ENCODE data around the gene TRPC4. TPM values are rescaled to one million over a fixed set of nuclear protein-coding genes. Genes with fewer than 3 reads are reported as not detected.

TRPC4 gene
- total and polyA plus RNA-seq, 12 donors: 0.24 to 22.5 (median 0.78) TPM

- Histone ChIP-seq H3K27ac (no peak overlapping the region), H3K9me3 (replicated peaks in 1 of 3) (no peaks in the 10 kb centered on the region), H3K4me3 (no peak overlapping the region), H3K36me3 (replicated peaks in 1 of 2) (no peaks in the 10 kb centered on the region), H3K27me3 (no peaks in the 10 kb centered on the region), H3K4me1 (replicated peaks in 1 of 2) (no peaks in the 10 kb centered on the region)
- intact Hi-C loops (cut with DNase I): no loop called here
- DNase-seq: no peak
- TF ChIP-seq POLR2A (IDR thresholded peaks at IDR 0.05): no peak
- TF ChIP-seq, protein P1, sequence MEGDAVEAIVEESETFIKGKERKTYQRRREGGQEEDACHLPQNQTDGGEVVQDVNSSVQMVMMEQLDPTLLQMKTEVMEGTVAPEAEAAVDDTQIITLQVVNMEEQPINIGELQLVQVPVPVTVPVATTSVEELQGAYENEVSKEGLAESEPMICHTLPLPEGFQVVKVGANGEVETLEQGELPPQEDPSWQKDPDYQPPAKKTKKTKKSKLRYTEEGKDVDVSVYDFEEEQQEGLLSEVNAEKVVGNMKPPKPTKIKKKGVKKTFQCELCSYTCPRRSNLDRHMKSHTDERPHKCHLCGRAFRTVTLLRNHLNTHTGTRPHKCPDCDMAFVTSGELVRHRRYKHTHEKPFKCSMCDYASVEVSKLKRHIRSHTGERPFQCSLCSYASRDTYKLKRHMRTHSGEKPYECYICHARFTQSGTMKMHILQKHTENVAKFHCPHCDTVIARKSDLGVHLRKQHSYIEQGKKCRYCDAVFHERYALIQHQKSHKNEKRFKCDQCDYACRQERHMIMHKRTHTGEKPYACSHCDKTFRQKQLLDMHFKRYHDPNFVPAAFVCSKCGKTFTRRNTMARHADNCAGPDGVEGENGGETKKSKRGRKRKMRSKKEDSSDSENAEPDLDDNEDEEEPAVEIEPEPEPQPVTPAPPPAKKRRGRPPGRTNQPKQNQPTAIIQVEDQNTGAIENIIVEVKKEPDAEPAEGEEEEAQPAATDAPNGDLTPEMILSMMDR (IDR thresholded peaks at IDR 0.05): no peak
These were observed 221.0 kb downstream of the TRPC4 start for GRCh38 chr13:37648609-37649008.

GRCh38 chr13:37647031-37647650 is 222.4 kb downstream of the TRPC4 start:
- H3K9me3 ChIP-seq (replicated peaks in 1 of 3): no peaks in the 10 kb centered on the region
- no peak for TF ChIP-seq POLR2A (IDR thresholded peaks at IDR 0.05)
- TF ChIP-seq, protein P1 (IDR thresholded peaks at IDR 0.05): no peak
- no peaks in the 10 kb centered on the region for H3K4me1 ChIP-seq (replicated peaks in 1 of 2)
- H3K4me3 ChIP-seq: no peak overlapping the region
- H3K27ac ChIP-seq: no peak overlapping the region
- intact Hi-C loops (cut with DNase I): no loop called here
- no peak for DNase-seq
- WGBS, 4 donors: 27 to 39% (median 35%) methylated on average over 5 of the region's 5 CpGs
- H3K36me3 ChIP-seq (replicated peaks in 1 of 2): no peaks in the 10 kb centered on the region
- no peaks in the 10 kb centered on the region for H3K27me3 ChIP-seq

- Histone ChIP-seq H3K4me1 (replicated peaks in 1 of 2) (no peaks in the 10 kb centered on the region), H3K36me3 (replicated peaks in 1 of 2) (no peaks in the 10 kb centered on the region), H3K27ac (no peak overlapping the region), H3K4me3 (no peak overlapping the region), H3K27me3 (no peaks in the 10 kb centered on the region), H3K9me3 (replicated peaks in 1 of 3) (no peaks in the 10 kb centered on the region)
- DNase-seq: no peak
- no peak for TF ChIP-seq POLR2A (IDR thresholded peaks at IDR 0.05)
- TF ChIP-seq, protein P1 (IDR thresholded peaks at IDR 0.05): no peak
- WGBS, 4 donors: 35 to 45% (median 37%) methylated on average over 3 of the region's 3 CpGs
- intact Hi-C loops (cut with DNase I): no loop called here
These were observed 223.0 kb downstream of the TRPC4 start for GRCh38 chr13:37646531-37646930.

DNA sequence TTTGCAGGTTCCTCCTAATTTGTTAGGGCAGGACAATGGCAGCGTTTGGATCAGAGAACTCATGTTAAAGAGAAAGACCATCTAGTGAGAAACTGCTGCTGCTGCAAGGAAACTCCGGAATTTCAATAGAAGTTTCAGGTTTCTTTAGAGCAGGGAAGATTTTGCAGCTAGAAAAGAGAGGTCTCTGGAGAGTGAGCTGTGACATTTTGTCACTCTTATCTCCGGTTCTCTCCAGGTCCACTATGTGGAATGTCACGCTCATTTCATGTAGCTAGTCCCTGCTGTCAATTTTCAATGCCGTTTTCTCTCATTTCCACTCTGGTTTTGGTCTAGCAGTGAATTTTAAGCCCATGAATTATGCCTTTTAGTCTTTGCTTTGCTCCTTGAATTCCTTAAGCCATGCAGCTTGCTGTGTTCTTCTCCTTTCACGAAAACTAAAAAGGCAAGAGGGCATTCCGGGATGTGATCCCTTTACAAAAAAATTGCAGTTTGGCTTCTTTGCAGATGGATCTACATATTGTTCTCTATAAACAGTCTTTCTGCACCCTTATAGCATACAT is 224.3 kb downstream of the TRPC4 start:
- intact Hi-C loops (cut with DNase I): no loop called here
- WGBS, 4 donors: 31 to 38% (median 34%) methylated on average over 7 of the region's 7 CpGs
- Histone ChIP-seq H3K4me1 (replicated peaks in 1 of 2) (no peaks in the 10 kb centered on the region), H3K4me3 (no peak overlapping the region), H3K9me3 (replicated peaks in 1 of 3) (no peaks in the 10 kb centered on the region), H3K36me3 (replicated peaks in 1 of 2) (no peaks in the 10 kb centered on the region), H3K27me3 (no peaks in the 10 kb centered on the region), H3K27ac (no peak overlapping the region)
- no peak for DNase-seq
- no peak for TF ChIP-seq POLR2A (IDR thresholded peaks at IDR 0.05)
- TF ChIP-seq, protein P1 (IDR thresholded peaks at IDR 0.05): no peak

Data from adrenal gland (tissue), 12 donors.